Activated T-cell treated with anti-CD3 and anti-CD28 coated beads for 1 hour (primary cell): Measurements from ENCODE around the gene UGT2B7.
"Not testable (repeated sequence)": the region's sequence is repeated elsewhere in the genome, so short reads cannot be mapped to it uniquely, and the experiment has no call there.

ENCODE experiments used
- DNase-seq: peaks from one replicate; pipeline ENCODE4 v3.0.0-alpha.2; 2020; ENCODE audit warnings: low read depth

UGT2B7 gene

GRCh38 chr4:69088473-69088872 lies 7.8 kb upstream of the UGT2B7 start:
- DNase-seq: no peak

DNA sequence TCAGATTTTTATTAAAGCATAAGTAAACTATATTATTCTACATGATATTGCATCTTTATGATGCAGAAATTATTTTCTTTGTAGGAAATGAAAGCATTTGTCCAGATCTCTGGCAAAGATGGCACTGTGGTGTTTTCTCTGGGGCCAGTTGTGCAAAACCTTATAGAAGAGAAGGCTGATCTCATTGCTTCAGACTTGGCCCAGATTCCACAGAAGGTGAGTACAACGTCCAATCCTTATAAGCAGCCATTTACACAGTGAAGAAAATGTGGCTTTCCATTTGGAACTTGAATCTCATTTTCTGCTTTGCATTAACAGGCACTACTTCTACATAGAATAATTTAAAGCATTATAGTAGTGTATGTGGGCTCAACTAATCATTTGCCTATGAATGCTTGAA lies 6.9 kb upstream of the UGT2B7 start:
- no peak for DNase-seq

GRCh38 chr4:69092190-69092589 lies 4.1 kb upstream of the UGT2B7 start:
- DNase-seq: no peak

- no peak for DNase-seq
Observed at GRCh38 chr4:69092980-69093568, 3.2 kb upstream of the UGT2B7 start.

DNA sequence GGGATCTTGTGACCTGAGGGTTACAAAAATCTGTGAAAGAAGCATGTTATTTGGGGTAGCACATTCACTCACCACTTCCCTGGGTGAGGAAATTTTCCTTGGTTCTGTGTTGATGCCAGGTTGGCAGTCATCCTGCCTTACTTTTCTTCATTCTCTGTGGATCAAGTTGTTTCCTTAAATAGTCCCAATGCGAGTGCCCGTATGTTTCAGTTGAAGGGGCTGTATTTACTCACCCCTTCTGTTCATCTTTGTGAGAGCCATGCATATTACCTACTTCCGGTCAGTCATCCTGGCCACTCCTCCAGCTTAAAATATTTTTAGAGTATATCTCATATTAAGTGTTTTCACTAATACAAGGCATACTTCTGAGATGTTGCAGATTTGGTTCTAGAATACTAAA lies 2.6 kb upstream of the UGT2B7 start:
- no peak for DNase-seq

GRCh38 chr4:69095301-69095731 lies 958 bp upstream of the UGT2B7 start:
- no peak for DNase-seq

- no peak for DNase-seq
Observed at GRCh38 chr4:69096810-69097209, 536 bp downstream of the UGT2B7 start.

- no peak for DNase-seq
Observed at GRCh38 chr4:69098470-69098869, 2.2 kb downstream of the UGT2B7 start.

DNA sequence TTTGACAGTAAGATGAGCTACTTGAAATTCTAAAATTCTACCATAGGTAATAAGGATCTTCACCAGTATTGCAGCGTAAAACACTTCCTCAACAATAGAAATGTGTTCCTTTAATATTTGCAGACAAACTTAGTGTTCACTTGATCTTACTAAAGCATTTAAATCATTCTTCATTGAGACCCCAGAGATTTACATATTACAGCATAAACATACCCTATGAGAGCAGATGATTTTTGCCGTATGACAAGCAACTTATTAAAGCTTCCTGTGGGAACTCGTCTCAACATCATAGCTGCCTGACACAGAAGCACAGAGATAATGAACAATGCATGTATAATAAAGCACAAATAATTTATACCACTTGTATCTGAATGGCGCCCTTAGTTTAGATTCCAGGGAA lies 3.6 kb downstream of the UGT2B7 start:
- DNase-seq: no peak

DNA sequence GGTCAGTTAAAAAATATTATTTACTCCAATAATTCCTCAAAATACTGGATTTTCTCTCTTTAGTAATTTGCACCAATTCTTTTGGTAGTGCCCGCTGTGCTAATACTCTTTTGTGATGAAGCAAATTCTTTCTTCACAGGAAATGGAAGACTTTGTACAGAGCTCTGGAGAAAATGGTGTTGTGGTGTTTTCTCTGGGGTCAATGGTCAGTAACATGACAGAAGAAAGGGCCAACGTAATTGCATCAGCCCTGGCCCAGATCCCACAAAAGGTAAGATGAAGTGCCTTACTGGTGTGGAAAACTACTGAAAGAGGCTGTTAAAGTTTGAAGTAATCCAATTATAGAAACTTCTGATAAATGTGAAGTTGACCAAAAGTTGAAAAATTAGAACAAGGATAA lies 6.4 kb downstream of the UGT2B7 start:
- DNase-seq: not testable (repeated sequence)

DNA sequence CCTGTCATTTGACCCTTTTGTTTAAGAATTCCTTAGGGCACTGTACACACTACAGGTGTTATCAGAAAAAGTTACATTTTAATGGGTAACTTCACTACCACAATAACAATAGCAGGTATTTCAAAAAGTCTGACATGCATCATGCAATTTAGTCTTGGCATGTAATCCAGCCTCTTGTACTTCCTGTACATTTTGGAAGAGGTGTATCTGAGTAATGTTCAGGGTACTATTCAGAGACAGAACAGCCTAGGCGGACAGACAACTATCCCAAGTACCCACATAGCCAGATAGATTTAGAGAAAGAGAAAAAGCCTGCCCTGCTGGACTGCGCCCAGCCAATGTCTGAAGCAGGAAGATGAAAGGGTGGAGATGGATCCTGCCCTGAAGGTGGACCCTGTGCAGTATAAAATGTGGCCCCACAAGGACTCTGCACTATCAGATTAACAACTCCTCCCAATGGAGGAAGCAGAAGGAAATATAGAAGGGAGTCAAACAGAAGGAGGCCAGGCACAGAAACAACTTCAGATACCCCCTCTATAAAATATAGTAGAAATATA lies 8.5 kb downstream of the UGT2B7 start:
- no peak for DNase-seq

GRCh38 chr4:69115151-69115850 lies 19.0 kb downstream of the UGT2B7 start:
- not testable (repeated sequence) for DNase-seq

DNA sequence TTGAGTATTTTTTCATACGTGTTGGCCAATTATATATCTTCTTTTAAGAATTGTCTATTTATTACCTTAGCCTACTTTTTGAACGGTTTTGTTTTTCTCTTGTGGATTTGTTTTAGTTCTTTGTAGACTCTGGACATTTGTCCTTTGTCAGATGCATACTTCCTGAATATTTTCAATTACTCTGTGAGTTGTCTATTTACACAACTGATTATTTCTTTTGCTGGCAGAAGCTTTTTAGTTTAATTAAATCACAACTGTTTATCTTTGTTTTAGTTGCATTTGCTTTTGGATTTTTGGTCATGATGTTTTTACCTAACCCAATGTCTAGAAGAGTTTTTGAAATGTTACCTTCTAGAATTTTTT lies 19.6 kb downstream of the UGT2B7 start:
- no peak for DNase-seq

- DNase-seq: no peak
Observed at GRCh38 chr4:69116645-69117321, 20.5 kb downstream of the UGT2B7 start.

DNA sequence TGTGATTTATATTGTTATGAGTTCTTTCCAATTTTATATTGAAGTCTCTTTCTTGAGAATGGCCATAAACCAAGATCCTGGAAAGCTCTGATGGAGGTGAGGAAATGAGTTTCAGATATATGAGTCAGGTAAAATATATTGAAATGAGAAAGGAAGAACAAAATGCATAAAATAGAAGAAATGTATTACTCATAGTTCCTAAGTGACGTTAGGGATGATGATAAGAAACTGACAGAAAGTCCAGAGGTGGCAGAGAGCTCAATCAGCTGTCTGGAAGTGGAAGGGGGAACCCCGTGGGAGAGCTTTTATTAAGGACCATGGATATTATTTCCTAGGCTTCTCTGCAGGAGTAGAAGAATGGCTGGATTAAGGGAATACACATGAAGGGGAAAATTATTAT lies 24.6 kb downstream of the UGT2B7 start:
- no peak for DNase-seq

DNA sequence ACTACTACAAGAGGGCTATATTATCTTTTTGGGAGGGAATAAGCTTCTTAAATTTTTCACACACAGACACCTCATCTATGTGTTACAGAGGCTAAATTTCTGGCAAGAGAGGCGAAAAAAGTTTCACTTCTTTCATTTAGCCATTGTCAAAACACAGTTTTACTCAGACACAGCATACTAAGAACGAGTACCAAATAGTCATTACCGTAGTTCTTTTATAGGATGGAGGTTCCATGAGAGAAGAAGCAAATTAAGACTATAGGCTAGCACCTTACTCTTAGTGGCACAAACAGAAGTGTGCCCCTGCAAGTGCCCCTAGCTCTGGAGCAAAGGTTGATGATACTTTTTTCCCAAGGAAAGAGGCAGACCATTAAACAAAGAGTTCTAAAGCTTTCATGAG lies 26.2 kb downstream of the UGT2B7 start:
- DNase-seq: no peak

DNA sequence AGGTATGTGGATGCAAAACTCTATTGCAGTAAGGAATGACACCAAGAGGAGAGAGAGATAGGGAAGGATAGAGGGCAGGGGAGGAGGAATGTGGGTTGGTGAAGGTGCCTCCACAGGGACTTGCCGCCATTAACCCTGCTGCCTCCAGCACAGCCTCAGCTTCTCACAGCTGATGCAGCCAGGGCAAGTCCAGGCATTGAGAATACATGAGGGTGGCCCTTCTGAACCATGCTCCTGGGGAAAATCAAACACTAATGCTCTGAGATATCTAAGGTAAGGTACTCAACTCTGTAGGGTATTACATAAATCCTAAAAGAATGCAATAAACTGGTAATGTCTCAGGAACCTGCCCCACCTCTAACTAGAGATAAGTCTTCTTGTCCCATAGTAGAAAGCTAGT lies 28.7 kb downstream of the UGT2B7 start:
- DNase-seq: no peak

- DNase-seq: no peak
Observed at GRCh38 chr4:69126024-69126423, 29.8 kb downstream of the UGT2B7 start.

GRCh38 chr4:69133993-69134392 lies 37.7 kb downstream of the UGT2B7 start:
- DNase-seq: no peak

GRCh38 chr4:69134471-69134870 lies 38.2 kb downstream of the UGT2B7 start:
- no peak for DNase-seq

- DNase-seq: no peak
Observed at GRCh38 chr4:69141320-69141719, 45.0 kb downstream of the UGT2B7 start.

- no peak for DNase-seq
Observed at GRCh38 chr4:69147334-69147733, 51.1 kb downstream of the UGT2B7 start.

- DNase-seq: no peak
Observed at GRCh38 chr4:69154021-69154420, 57.7 kb downstream of the UGT2B7 start.
